Ishikawa (cell line): ENCODE measurements around the gene NUAK1.

Experiments
- CEBPB ChIP-seq: IDR thresholded peaks from 2 replicates; pipeline ENCODE4 v1.6.1; 2012
- CREB1 ChIP-seq: IDR thresholded peaks from 2 replicates; pipeline ENCODE4 v1.6.1; 2012; ENCODE audit warnings: low read depth
- EGR1 ChIP-seq: IDR thresholded peaks from 2 replicates; pipeline ENCODE4 v1.6.1; 2012
- EP300 ChIP-seq: IDR thresholded peaks from 2 replicates; pipeline ENCODE4 v1.6.1; 2012; ENCODE audit warnings: borderline replicate concordance
- FOXM1 ChIP-seq: IDR thresholded peaks from 2 replicates; pipeline ENCODE4 v1.6.1; 2012; ENCODE audit warnings: low read depth, borderline replicate concordance
- NFIC ChIP-seq: IDR thresholded peaks from 2 replicates; pipeline ENCODE4 v1.6.1; 2012
- RAD21 ChIP-seq: IDR thresholded peaks from 2 replicates; pipeline ENCODE4 v1.6.1; 2012; ENCODE audit warnings: low read depth
- TAF1 ChIP-seq: IDR thresholded peaks from 2 replicates; pipeline ENCODE4 v1.6.1; 2012; ENCODE audit warnings: low read depth, mild to moderate bottlenecking
- TCF12 ChIP-seq: IDR thresholded peaks from 2 replicates; pipeline ENCODE4 v1.6.1; 2012; ENCODE audit warnings: low read depth
- TEAD4 ChIP-seq: IDR thresholded peaks from 2 replicates; pipeline ENCODE4 v1.6.1; 2012
- YY1 ChIP-seq: IDR thresholded peaks from 2 replicates; pipeline ENCODE4 v1.6.1; 2012; ENCODE audit warnings: low read depth
- ZBTB7A ChIP-seq: IDR thresholded peaks from 2 replicates; pipeline ENCODE4 v1.6.1; 2012; ENCODE audit warnings: low read depth
- TF ChIP-seq, protein P1 (sequence below): IDR thresholded peaks from 2 replicates; pipeline ENCODE4 v1.6.1; 2012
- TF ChIP-seq, protein P2 (sequence below): IDR thresholded peaks from 2 replicates; pipeline ENCODE4 v1.6.1; 2012; ENCODE audit warnings: low read depth, mild to moderate bottlenecking
- TF ChIP-seq, protein P3 (sequence below): IDR thresholded peaks from 2 replicates; pipeline ENCODE4 v1.6.1; 2012

NUAK1 gene

DNA sequence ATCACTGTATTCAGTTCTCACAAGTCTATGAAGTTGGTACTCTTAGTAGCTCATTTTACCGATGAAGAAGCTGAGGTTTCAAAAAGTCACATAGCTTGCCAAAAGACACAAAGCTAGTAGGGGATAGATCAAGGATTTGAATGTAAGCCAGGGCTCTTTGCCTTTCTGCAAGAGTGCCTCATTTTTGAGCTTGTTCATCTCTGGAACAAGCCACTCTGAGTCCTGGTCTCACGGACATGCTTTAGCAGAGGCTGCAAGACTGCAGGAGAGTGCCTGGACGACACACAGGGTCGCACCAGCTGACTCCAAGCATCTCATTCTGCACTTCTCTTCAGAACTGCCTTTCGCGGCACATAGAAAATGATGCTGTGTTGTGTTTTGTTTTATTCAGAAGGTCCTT is 3.7 kb downstream of the NUAK1 start:
- TF ChIP-seq TCF12 (no peak), EGR1 (no peak), ZBTB7A (no peak), YY1 (no peak), TEAD4 (no peak), CEBPB (no peak), TAF1 (no peak), CREB1 (no peak), NFIC (no peak), FOXM1 (no peak), RAD21 (no peak)
- TF ChIP-seq, protein P1, sequence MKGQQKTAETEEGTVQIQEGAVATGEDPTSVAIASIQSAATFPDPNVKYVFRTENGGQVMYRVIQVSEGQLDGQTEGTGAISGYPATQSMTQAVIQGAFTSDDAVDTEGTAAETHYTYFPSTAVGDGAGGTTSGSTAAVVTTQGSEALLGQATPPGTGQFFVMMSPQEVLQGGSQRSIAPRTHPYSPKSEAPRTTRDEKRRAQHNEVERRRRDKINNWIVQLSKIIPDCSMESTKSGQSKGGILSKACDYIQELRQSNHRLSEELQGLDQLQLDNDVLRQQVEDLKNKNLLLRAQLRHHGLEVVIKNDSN = no peak
- TF ChIP-seq, protein P2, sequence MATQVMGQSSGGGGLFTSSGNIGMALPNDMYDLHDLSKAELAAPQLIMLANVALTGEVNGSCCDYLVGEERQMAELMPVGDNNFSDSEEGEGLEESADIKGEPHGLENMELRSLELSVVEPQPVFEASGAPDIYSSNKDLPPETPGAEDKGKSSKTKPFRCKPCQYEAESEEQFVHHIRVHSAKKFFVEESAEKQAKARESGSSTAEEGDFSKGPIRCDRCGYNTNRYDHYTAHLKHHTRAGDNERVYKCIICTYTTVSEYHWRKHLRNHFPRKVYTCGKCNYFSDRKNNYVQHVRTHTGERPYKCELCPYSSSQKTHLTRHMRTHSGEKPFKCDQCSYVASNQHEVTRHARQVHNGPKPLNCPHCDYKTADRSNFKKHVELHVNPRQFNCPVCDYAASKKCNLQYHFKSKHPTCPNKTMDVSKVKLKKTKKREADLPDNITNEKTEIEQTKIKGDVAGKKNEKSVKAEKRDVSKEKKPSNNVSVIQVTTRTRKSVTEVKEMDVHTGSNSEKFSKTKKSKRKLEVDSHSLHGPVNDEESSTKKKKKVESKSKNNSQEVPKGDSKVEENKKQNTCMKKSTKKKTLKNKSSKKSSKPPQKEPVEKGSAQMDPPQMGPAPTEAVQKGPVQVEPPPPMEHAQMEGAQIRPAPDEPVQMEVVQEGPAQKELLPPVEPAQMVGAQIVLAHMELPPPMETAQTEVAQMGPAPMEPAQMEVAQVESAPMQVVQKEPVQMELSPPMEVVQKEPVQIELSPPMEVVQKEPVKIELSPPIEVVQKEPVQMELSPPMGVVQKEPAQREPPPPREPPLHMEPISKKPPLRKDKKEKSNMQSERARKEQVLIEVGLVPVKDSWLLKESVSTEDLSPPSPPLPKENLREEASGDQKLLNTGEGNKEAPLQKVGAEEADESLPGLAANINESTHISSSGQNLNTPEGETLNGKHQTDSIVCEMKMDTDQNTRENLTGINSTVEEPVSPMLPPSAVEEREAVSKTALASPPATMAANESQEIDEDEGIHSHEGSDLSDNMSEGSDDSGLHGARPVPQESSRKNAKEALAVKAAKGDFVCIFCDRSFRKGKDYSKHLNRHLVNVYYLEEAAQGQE = no peak

DNA sequence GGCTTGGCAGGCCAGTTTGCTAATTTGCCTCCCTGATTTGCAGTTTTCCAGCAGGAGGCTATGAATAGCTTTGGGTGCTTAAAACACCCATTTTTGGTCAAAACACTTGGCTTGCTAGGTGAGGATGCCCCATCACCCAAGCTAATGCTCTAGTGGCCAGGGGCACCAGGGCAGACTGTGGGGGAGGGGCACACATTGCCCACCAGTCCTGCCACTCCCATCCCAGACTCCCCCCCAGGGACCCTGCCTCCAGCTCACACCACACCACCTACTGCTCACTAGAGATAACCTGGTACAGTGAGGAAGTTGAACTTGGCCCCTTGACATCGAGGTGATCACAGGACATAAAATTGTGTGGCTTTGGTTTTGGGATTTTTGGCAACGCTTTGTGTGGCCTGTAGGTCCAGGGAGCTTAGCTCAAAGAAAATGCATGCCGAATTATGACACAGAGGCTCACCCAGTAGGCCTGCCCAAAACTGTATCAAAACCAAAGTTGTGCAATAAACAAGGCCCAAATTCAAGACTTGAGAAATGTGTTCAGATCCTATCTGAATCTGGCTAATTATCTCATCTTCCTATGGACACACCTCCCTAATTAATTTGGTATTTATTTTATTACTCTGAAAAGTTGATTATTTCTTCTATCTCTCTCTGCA is 4.3 kb downstream of the NUAK1 start:
- TF ChIP-seq RAD21 (no peak), NFIC (no peak), ZBTB7A (no peak), CEBPB (no peak), CREB1 (no peak)
- TF ChIP-seq, protein P2 = no peak

DNA sequence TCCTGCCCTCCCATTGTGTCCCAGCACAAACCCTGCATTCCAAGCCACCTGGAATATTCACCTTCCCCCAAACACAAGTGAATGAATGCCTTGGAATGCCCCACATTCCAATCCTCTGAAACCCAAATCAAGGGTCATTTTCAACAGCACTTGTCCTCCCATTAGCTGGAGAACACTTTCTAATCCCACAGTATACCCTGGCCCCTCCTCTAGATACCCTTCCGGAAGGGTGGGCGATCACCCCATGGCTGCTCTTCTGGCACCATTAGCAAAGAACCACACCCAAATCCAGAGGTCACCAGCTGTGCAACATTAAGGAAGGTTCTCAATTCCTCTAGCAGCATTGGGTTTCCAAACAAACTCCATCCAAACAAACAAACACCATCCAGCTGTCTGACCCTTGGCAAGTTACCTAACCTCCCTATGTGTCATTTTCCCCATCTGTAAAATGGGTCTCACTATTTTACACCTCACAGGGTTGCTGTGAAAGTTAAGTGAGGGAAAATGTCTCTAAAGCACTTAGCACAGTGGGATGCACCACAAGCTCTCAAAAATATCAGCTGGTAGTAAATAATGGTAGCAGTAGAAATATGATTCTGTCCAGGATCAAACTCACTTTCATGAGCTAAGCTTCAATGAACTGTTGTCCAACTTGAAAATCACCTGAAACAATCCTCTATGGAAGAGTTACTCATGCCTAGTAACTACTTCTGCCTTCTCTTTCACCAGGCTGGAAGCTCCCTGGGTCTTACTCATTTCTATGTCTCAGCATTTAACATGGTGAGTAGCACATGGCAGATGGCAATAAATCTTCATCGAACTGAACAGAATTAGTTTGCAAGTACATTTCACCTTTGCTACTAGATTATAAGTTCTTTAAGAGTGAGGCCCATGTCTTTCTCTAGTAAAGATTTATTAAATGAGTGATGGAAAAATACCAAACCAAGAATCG is 5.3 kb downstream of the NUAK1 start:
- TF ChIP-seq TCF12 = peak; percentile 50
- TF ChIP-seq YY1 = 0 out of 2 replicates have a peak, but pooled peaks have one; percentile 7
- TF ChIP-seq FOXM1 = no peak
- TF ChIP-seq, protein P3, sequence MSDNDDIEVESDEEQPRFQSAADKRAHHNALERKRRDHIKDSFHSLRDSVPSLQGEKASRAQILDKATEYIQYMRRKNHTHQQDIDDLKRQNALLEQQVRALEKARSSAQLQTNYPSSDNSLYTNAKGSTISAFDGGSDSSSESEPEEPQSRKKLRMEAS = no peak; the same call in 1 of the 2 replicates
- TF ChIP-seq, protein P1 = no peak
- TF ChIP-seq CEBPB = no peak
- TF ChIP-seq CREB1 = no peak
- peak; percentile 20; the same call in 1 of the 2 replicates for TF ChIP-seq NFIC
- no peak for TF ChIP-seq EGR1
- TF ChIP-seq, protein P2 = no peak
- peak; percentile 67; the same call in 1 of the 2 replicates for TF ChIP-seq EP300
- TF ChIP-seq TAF1 = no peak
- no peak for TF ChIP-seq RAD21
- peak; percentile 95 for TF ChIP-seq TEAD4
- no peak for TF ChIP-seq ZBTB7A
